NCI-H345 treated with DMSO at 0.1 percent for 48 hours (cell line): ENCODE results near the gene BIVM.
"Not testable (repeated sequence)": the region's sequence is repeated elsewhere in the genome, so short reads cannot be mapped to it uniquely, and the experiment has no call there.

Experiments
- DNase-seq: peaks from one replicate; lab custom pipeline; 2025; ENCODE audit not compliant: unreplicated experiment; lab: John Stamatoyannopoulos, UW

BIVM gene

GRCh38 chr13:102798581-102799425 lies at the start of gene BIVM, which contains the start of gene POGLUT2:
TSS of gene BIVM (plus strand) at chr13:102799119. CDS start at chr13:102807268, 8,149 bp downstream.
TSS of gene POGLUT2 (minus strand) at chr13:102798976. CDS start at chr13:102798670, 306 bp downstream.
- peak; percentile 83 for DNase-seq

GRCh38 chr13:102751886-102752285 lies 47.0 kb upstream of the BIVM start:
- DNase-seq: no peak

- no peak for DNase-seq
Observed at GRCh38 chr13:102757006-102757405, 41.9 kb upstream of the BIVM start.

- DNase-seq: no peak
Observed at GRCh38 chr13:102758842-102759241, 40.1 kb upstream of the BIVM start.

GRCh38 chr13:102761071-102761470 lies 37.8 kb upstream of the BIVM start:
- DNase-seq: no peak

- no peak for DNase-seq
Observed at GRCh38 chr13:102763741-102764140, 35.2 kb upstream of the BIVM start.

GRCh38 chr13:102768909-102769308 lies 30.0 kb upstream of the BIVM start:
- DNase-seq: no peak

GRCh38 chr13:102769679-102770078 lies 29.2 kb upstream of the BIVM start:
- DNase-seq: no peak

GRCh38 chr13:102770435-102770834 lies 28.5 kb upstream of the BIVM start:
- DNase-seq: no peak

GRCh38 chr13:102771298-102772041 lies 27.4 kb upstream of the BIVM start:
- DNase-seq: no peak

GRCh38 chr13:102772042-102772425 lies 26.9 kb upstream of the BIVM start:
- no peak for DNase-seq

- DNase-seq: peak; percentile 82
Observed at GRCh38 chr13:102773441-102774213, 25.3 kb upstream of the BIVM start, which contains the start of gene TEX30. TSS of gene TEX30 (minus strand) at chr13:102773786. CDS start at chr13:102770026, 3,760 bp downstream.

GRCh38 chr13:102774214-102774568 lies 24.7 kb upstream of the BIVM start:
- no peak for DNase-seq

- DNase-seq: no peak
Observed at GRCh38 chr13:102774591-102775520, 24.1 kb upstream of the BIVM start.

GRCh38 chr13:102776271-102776670 lies 22.6 kb upstream of the BIVM start:
- no peak for DNase-seq

- DNase-seq: no peak
Observed at GRCh38 chr13:102777736-102778135, 21.2 kb upstream of the BIVM start.

- no peak for DNase-seq
Observed at GRCh38 chr13:102779436-102780159, 19.3 kb upstream of the BIVM start.

- not testable (repeated sequence) for DNase-seq
Observed at GRCh38 chr13:102780656-102781055, 18.3 kb upstream of the BIVM start.

GRCh38 chr13:102781591-102781990 lies 17.3 kb upstream of the BIVM start:
- DNase-seq: no peak

- no peak for DNase-seq
Observed at GRCh38 chr13:102784483-102784882, 14.4 kb upstream of the BIVM start.
